Activated CD8-positive, alpha-beta memory T cell treated with anti-CD3 and anti-CD28 coated beads for 24 hours (primary cell): ENCODE measurements around the gene C11orf16.
A peak's percentile ranks its signal among the peaks of the same experiment; 100 is the strongest.
"Not testable (repeated sequence)": the region's sequence is repeated elsewhere in the genome, so short reads cannot be mapped to it uniquely, and the experiment has no call there.

Source experiments
- DNase-seq: peaks from one replicate; pipeline ENCODE4 v3.0.0-alpha.2; 2020

C11orf16 gene, protein sequence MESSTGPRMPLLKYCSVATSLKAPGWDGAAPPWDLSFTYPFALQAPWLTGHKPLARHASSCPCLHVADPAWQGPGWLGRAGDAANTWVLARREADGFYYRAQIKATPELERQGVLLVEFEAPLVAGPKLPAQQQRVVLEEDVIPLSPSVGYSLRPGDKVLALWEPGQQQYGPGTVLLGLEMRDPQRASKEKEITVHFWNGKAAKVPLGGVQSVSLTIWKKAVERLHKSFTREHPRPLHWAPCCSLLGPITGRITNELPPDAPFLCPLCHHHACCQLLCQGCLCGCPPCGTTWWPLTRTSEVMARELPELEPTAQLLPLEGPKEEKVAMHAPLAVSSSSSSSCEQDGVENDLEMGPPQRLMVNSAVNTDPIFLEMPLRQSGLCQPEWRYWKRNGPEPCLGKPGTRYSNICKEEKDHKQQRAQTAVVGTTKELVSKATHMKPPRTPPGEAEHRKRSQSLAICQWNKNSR

DNA sequence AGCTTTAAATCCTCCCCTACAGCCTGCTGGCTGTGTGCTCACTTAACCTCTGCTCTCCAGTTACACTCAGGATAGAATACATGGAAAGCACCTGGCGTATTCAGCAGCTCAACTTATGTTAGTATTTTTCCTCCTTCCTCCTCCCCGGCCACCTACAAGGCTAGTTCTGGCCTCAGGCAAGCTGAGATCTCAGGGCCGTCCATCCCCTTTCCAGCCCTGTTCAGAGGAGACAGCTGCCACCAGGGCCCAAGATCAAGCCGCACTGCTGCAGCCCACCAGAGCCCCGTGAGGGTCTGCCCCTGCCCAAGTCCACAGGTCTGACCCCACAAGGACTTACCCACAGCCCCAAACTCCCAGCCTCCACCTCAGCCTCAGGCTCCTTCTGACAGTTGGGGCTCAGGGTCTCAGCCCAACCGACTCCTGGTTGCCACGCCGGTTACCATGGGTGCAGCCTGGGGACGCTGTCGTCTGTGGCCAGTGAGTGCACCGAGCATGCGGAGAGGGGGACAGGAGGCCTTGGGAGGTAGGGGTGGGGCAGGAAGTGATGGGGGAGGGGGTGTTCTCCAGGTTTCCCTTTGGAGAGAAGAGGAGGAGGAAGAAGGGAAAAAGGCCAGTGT, at the start of gene C11orf16:
Gene C11orf16, minus strand, starts transcription at position 384 of the 617 bp plus-strand sequence. CDS start 639 bp downstream, outside the sequence.
- DNase-seq: no peak

DNA sequence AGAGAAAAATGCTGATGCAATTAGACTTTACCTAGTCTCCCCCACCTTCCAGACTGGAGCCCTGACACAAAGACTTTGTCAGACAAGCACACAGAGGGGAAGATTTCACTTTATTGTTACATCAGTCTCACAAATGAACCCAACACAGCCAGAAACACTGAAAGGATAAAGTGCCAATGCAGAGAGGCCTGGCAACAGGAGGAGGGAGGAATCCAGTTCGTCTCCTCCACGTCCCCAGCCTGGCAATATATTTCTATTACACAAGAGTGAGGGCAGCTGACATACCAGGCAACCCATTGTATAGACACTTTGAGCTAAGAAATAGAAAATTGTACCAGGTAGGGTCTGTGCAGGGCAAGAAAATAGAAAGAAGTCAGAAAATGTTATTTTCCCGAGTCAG, 47.7 kb upstream of the C11orf16 start:
- DNase-seq: no peak

DNA sequence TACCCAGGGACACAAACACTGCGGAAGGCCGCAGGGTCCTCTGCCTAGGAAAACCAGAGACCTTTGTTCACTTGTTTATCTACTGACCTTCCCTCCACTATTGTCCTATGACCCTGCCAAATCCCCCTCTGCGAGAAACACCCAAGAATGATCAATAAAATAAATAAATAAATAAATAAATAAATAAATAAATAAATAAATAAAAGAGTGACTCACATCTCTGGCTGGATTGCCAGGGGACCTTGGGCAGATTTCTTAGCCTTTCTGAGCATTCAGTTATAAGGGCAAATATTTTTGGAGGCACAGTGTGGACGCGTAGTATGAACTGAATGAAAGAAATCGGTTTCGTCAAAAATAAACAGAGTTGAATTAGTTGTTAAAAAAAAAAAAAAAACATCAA, 46.6 kb upstream of the C11orf16 start:
- not testable (repeated sequence) for DNase-seq

DNA sequence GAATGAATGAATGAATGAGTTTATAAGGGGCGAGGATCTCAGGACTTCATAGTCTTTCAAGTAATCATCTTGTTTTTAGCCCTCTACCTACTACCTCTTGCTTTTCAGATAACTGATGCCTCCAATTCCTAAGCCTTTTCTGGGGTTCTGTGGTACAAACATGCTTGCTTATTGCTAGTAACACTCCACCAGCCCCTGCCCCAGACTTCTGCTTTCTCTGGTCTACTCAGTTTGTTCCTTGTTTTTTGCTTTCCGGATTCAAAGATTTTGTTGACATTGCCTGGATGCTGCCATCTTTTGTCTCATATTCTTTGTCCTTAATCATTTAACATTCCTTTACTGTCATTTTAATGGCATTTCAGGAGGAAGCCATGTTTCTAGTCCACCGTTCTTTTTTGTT, 40.4 kb upstream of the C11orf16 start:
- DNase-seq: no peak

DNA sequence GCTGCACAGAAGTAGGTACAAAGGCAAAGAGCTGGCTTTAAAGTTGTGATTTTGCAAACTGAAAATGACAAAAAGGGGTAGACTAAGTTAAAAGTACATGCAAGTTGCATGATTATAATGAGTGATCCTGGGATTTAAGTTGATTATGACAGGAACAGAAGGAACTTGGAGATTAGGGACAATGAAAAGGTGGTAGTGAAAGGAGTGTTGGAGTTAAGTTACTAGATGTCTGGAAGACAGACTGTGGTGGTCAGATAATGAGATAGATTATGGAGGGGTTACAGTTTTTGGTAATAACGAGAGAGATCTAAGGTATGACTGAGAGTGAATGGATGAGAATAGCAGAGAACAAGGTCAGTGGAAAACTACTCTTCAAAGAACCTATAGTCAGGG, 39.2 kb upstream of the C11orf16 start:
- DNase-seq: no peak

DNA sequence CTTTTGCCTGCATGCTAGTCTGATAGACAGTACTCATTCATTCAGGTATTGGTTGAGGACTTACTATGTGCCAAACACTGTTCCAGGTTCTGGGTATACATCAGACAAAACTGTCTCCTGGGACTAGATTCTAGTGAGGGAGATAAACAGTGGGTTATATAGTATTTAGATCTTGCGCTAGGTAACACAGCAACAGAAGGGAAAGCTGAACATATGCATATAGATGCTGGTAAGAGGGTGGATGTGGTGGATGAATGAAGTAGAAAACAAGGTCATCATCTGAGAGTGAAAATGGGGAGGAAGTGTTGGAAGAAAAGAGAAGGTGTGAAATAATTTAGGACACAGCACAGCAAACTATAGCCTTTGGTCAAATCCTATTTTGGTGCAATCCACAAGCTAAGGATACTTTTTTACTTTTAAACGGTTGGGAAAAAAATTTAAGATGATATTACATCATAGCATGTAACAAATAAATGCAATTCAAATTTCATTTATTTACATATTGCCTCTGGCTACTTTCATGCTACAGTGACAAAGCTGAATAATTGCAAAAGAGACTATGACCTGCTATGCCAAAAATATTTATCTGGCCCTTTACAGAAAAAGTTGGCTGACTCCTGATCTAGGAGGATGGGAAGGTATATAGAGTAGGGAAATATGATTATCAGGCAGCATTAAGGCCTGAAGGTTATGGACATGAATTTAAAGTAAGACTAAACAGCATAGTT, 38.6 kb upstream of the C11orf16 start:
- DNase-seq: no peak

DNA sequence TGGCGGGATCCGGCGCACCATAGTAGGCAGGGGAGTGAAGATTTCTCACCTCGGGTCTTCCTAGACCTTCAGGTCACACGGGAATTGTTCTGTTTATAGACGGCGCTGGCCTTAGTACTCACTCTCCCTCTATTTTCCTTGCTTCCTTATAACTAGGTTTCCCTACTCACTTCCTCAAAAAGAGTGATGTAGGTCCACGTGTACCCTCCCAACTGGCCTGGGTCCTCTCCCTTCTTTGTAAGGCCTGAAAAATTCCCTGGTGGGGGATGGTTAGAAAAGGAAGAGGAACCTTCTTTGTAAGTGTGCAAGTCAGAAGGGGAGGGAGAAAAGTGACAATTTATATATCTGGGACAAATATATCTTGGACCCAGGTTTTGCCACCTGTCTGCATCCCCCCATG, 34.4 kb upstream of the C11orf16 start:
- DNase-seq: no peak

DNA sequence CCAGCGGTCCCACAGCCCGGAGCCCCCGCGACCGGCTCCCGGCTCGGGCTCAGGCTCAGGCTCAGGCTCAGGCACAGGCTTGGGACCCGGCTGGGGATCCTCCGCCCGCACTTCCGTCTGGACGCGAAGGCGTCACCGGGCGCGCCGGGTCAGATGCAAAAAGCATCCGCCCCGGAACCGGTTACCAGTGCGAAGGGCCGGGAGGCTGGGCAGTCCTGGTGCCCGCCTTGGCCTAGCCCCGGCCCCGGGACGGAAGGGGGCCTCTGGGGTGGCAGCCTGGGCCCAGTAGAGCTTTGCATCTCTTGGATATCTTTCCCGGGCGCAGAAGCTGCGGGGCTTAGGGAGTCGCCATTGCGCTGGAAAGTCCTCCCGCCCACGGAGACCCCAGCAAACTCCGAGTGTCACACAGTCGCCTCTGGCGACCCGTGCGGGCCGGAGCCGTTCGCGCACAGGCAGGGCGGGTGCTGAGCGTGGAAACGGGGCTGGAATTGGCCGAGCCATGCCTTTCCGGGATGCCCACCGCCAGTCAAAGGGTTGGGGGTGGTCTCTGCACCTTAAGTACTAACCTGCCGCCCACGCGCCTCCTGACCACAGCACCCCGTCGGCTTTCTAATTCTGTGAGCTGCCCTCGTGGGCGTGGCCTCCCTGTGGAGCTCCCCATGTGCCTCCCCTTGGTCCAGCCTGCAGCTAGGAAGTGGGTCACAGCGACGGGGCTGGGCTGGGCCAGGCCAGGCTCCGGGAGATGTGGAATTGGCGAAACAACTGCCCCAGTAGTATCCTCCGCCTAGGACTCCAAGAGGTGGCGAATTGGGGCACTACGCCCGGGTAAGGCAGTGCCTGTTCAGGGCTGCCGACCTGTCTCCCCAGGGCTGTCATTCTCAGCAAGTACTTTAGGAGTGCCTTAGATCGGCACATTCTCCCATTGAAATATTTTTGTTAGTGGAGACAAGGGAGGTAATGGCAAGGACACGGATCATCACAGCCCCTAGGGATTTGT, 31.9 kb upstream of the C11orf16 start, which contains the start of gene TMEM9B:
Gene TMEM9B, minus strand, starts transcription at position 119 of the 997 bp plus-strand sequence. CDS start 129 bp downstream, outside the sequence.
- DNase-seq: peak; percentile 95

DNA sequence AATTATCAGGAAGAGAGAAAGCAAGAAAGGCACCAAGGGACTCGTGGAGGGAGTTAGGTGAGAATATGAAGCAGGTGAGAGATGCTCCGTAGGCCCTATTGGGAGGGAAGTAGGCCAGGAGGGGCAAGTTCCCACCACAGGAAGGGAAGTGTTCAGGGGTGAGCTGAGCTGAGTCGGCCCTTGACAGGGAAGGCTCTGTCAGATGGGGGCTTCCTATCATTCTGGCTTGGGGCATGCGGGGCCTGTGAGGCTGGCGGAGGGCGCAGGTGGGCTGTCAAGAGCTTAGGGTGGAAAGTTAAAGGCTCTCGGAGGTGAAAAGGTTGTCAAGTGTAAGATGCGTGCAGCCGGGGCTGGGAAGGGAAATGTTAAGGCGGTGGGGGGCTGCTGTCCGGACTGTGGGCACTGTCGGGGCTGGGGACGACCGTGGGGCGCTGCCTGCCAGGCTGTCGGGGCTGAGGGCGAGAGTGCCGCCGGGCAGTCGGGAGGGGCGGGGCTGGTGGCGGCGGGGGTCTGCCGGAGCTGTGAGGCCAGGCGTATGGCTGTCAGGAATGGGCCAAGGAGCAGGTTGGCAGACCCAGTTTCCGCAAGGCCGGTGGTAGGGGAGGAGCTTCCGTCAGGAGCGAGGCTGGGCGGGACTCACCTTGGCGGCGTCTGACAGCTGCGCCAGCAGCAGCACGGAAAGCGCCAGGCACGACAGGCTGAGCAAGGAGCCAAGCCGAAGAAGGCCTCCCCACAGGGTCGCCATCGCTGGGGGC, 31.0 kb upstream of the C11orf16 start:
- DNase-seq: no peak

DNA sequence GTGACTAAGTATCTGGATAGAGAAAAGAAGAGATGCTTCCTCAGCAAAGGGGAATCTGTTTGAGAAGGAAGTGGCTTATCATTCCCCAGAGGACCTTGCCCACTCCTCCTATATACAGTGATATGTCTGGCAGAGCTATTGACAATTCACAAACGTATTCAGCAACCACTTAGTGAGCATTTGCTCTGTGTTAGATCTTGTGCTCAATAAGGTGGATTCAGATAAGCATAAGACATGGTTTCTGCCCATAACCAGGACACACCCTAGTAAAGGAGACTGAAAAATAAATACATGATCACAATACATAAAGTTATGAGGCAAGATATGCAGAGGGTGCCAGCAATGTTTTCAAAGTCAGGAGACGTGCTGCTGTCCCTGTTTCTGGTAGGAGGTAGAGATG, 30.1 kb upstream of the C11orf16 start:
- DNase-seq: no peak

DNA sequence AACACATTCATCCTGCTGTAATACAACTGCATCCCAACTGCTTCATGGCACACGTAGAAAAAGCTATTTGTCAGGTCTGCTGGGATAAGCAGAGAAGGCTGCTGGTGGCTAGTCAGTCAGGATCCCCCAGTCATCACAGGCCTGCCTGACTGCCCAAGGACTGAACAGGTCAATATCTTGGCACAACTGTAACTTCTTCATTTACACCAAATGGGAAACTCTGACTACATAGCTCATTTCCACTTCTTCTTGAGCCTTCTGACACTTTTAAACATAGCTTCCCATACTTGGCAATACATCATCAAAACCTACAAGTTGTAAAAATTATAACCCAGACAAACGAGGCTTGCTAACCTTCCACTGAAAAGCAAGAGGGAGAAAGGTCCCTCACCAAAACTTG, 28.7 kb upstream of the C11orf16 start:
- DNase-seq: no peak

DNA sequence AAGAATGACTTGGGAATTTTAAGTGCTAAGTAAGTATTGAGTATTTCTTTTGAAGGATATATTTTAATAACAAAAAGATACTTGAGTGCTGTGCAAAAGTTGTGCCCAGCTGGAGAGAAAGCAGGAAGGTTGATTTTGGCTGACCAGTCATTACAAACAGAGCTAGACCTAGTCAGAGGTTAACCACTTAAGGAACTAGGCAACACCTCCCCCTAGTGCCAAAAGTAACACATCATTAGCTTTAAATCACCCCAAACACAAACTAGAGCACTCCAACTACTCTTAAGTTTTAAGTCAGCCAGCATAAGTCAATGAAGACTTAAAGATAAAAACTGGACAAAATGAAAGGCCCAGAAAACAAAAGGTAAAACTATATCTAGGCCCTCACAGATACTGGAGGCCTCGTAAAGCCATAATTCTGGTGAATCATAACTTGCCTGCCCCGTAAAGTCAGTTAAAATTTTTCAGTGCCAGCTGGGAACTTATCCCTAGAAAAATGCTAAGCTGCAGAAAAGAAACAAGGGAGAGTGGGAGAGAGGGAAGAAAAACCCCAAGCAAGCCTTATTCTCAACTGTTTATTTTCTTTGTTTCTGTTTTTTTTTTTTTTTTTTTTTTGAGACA, 26.9 kb upstream of the C11orf16 start:
- DNase-seq: no peak

DNA sequence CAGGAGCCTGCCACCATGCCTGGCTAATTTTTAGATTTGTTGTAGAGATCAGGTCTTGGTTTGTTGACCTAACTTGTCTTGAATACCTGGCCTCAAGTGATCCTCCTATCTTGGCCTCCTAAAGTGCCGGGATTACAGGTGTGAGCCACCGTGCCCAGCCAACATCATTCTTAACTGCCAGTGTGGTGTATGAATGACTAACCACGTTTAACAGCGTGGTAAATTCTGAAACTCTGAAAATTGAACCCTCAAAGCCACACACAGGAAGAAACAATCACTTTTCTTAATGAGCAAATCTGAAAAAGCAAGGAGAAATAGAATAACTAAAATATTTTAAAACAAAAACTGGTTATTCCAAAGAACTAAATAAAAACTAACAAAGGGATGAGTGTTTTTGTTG, 24.1 kb upstream of the C11orf16 start:
- no peak for DNase-seq

DNA sequence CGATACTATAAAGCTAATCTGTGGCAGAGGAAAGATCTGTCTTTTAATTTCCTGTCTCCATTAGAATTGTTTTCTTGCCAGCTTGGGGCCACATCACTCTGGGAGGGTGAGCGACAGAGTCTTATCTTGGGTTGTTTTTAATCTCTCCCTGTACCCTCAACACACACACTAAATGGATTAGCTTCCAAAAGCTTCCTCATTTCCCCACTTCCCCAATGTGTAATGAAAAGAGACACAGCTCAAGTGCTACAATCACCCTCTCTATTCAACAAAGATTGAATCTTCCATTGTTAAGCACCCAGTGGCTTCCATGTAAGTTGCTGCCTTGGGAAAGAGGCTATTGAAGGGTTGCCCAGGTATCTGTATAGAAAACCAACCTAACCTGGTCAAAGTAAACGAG, 16.1 kb upstream of the C11orf16 start:
- DNase-seq: no peak

DNA sequence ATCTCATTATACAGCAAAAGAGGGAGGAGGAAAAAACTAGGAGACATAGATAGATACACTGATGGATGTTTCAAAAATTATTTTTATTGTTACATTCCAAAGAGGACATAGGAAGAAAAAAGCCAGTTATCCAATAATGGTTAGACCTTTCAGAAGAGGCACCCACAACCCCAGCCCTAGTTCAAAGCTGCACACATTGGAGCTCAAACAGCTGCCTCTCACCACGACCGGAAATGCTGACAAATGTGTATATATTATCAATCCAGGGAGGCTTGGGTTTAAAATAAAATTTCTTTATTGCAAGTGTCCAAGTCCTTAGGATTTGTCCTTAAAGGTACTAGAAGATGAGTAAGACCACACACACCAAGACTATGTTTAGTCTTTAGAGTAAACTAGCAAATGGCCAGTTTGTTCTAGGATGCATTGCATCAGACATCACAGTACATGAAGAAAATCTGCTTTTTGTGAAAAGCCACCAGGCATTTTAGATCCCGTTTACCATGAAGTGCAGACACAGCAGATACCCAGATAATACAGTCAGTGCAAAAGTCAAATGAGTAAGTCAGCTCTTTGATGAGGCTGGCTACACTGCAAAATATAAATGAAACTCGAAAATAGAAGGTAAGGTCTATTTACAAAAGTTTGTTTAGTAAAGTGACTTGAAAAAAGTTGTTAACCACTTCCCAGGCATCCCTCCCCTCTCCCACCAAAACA, 14.6 kb upstream of the C11orf16 start:
- no peak for DNase-seq

DNA sequence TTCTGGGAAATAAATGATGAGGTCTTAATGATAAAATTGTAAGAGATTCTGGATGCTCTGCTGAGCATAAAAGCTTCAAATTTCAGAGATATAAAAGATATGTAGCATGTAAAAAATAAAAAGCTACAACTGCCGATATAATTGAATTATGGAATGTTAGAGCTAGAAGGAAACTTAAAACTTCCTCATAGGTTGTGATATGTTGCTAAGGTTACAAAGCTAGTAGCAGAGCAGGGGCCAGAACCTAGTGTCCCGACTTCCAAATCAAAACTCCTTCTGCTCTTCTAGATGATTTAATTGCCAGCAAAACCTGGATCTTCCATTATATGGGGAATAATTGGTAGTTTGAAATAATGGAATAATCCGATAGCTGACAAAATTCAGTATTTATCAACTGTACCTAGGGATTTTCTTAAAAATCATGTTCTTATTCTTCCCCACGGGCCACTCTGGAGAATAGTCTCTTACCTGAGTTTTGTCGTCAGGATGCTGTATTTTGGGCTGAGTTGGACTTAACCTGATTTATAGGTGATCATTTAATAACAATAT, 9.8 kb upstream of the C11orf16 start, which contains the start of gene ASCL3:
Gene ASCL3, minus strand, starts transcription at position 499 of the 549 bp plus-strand sequence. CDS start 4,855 bp downstream, outside the sequence.
- no peak for DNase-seq

DNA sequence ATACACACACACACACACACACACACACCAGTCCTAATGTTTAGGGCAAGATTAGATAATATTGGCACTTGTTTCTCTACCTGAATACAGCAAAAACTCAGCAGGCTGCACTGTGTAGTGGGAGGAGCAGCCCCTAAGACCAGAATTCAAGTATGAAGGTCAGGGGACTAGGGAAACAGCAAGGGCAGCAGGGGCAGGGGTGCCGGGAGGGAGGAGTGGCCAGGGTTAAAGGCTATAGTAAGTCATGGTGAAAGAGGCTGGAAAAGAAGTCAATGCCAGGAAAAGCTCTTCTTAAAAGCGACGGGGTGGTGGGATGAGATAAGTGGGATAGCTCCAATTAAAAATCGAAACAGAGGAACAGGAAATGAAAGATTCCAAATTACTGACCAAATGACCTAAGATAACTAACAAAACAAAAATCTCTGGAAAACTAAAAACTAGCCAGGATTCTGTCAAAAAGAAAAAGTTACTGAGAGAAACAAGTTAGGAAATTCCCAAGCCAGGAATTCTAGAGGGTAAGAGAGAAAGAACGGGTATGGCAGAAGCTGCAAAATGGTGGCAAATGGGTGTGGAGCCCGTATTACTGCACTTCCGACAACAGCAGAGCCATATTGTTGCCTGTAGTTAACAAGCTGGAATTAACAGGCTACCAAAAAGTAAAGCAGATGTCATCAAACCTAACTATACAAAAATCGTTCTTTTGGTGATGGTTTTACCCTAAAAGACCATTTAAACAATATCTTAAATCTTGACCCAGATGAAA, 8.8 kb upstream of the C11orf16 start:
- no peak for DNase-seq

DNA sequence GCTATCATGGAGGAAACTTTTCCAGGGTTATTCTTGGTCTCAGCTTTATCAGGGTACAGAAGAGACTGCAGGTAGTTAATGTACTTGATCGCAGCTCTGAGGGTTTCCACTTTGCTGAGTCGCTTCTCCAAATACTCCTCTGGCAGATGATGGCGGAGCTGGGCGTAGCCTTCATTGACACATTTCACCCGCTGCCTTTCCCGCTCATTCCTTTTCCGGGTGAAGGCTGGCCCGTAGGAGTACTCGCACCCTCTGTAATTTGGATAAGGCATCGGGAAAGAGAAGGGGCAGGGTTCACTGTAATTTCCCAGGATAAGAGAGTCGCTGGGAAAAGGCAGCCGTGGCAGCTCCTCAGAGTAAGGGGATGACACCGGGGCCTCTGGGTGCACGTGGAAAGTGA, 4.9 kb upstream of the C11orf16 start:
- no peak for DNase-seq

DNA sequence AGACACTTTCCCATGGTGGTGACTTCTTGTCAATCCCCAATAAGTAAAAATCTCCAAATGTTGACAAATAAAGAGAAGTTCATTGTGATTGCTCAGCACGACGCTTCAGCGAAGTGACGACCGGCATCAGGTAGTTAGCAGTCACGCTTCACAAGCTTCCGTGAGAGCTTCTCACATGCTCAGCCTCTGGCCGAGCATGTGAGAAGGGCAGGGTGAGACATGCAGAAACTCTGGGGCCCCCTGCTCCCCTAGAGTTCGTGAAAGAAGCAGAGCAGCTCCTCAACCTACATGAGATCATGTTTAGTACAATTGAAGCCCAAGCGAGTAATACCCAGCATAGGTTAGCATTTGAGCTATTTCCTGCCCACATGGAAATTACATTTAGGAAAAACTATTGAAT, 4.4 kb upstream of the C11orf16 start:
- DNase-seq: no peak
